GM19043 (cell line): ENCODE measurements around the gene C1D.
A peak's percentile ranks its signal among the peaks of the same experiment; 100 is the strongest.
"Not testable (repeated sequence)": the region's sequence is repeated elsewhere in the genome, so short reads cannot be mapped to it uniquely, and the experiment has no call there.

ENCODE experiments used
- ATAC-seq: cut with Tn5 transposase; IDR thresholded peaks from one replicate; pipeline ENCODE4 v1.9.1; 2021; ENCODE audit warnings: low read depth; ENCODE audit not compliant: unreplicated experiment

Gene C1D

GRCh38 chr2:68062680-68063387 is at the start of gene C1D:
TSS of gene C1D (minus strand) at chr2:68063004. CDS start at chr2:68047310, 15,694 bp downstream.
- peak; percentile 88 for ATAC-seq

- ATAC-seq = no peak
These were observed 47.3 kb upstream of the C1D start for GRCh38 chr2:68110102-68110501.

- no peak for ATAC-seq
These were observed 45.3 kb upstream of the C1D start for GRCh38 chr2:68108120-68108519.

- ATAC-seq = no peak
These were observed 44.7 kb upstream of the C1D start for GRCh38 chr2:68107475-68107874.

- ATAC-seq = no peak
These were observed 41.5 kb upstream of the C1D start for GRCh38 chr2:68104111-68104835.

- ATAC-seq = no peak
These were observed 40.9 kb upstream of the C1D start for GRCh38 chr2:68103709-68104055.

- ATAC-seq = no peak
These were observed 40.4 kb upstream of the C1D start for GRCh38 chr2:68103030-68103708.

- ATAC-seq = no peak
These were observed 37.4 kb upstream of the C1D start for GRCh38 chr2:68100189-68100588.

GRCh38 chr2:68099260-68099659 is 36.5 kb upstream of the C1D start:
- no peak for ATAC-seq

GRCh38 chr2:68098291-68098797 is 35.5 kb upstream of the C1D start:
- no peak for ATAC-seq

GRCh38 chr2:68094111-68094510 is 31.3 kb upstream of the C1D start:
- no peak for ATAC-seq

- no peak for ATAC-seq
These were observed 30.8 kb upstream of the C1D start for GRCh38 chr2:68093634-68094033.

GRCh38 chr2:68091439-68092034 is 28.7 kb upstream of the C1D start:
- ATAC-seq = no peak

GRCh38 chr2:68089961-68090360 is 27.2 kb upstream of the C1D start:
- no peak for ATAC-seq

- ATAC-seq = no peak
These were observed 26.1 kb upstream of the C1D start for GRCh38 chr2:68088940-68089339.

- ATAC-seq = no peak
These were observed 23.4 kb upstream of the C1D start for GRCh38 chr2:68086166-68086565.

- peak; percentile 60 for ATAC-seq
These were observed 20.5 kb upstream of the C1D start for GRCh38 chr2:68083346-68083745.

GRCh38 chr2:68074050-68074449 is 11.2 kb upstream of the C1D start:
- ATAC-seq = no peak

GRCh38 chr2:68063797-68064646 is 1.2 kb upstream of the C1D start:
- ATAC-seq = not testable (repeated sequence)

GRCh38 chr2:68060652-68061051 is 2.2 kb downstream of the C1D start:
- no peak for ATAC-seq
